Measurements from ENCODE around the gene TXNDC17. TPM values are rescaled to one million over a fixed set of nuclear protein-coding genes. Genes with fewer than 3 reads are reported as not detected.

TXNDC17 gene
- total and polyA plus RNA-seq, 2 of the 13 experiments (the other 11 are each of a cell fraction or from before 2014, with no cell fraction given): 188 to 266 TPM

DNA sequence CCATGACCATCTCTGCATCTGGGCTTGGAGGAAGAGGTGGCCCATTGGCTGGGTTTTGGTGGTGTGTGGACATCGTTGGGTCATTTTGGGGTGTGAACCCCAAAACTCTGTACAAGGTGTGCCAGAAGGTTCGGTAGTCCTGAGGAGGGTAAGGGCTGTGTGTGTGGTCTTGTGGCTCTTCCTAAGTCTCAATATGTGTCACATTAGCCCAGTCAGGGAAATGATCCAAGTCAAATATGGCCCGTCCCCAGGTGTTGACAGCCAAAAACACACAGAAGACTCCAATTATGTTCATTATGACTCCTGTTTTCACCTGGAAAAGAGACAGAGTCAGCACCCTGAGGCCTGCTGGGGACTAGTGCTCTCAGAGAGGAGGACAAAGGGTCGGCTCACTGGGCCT is 45.2 kb downstream of the TXNDC17 start (continued):
- no peak for TF ChIP-seq HNF4G (IDR thresholded peaks at IDR 0.05; ENCODE audit: borderline replicate concordance, low read depth, low read length)
- TF ChIP-seq HNF4G (CRISPR knock-in tag; IDR thresholded peaks at IDR 0.05; ENCODE audit: borderline replicate concordance, low read depth): no peak
- TF ChIP-seq RAD51 (IDR thresholded peaks at IDR 0.05; ENCODE audit: borderline replicate concordance): no peak
- TF ChIP-seq, protein P1, sequence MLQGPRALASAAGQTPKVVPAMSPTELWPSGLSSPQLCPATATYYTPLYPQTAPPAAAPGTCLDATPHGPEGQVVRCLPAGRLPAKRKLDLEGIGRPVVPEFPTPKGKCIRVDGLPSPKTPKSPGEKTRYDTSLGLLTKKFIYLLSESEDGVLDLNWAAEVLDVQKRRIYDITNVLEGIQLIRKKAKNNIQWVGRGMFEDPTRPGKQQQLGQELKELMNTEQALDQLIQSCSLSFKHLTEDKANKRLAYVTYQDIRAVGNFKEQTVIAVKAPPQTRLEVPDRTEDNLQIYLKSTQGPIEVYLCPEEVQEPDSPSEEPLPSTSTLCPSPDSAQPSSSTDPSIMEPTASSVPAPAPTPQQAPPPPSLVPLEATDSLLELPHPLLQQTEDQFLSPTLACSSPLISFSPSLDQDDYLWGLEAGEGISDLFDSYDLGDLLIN (CRISPR knock-in tag; IDR thresholded peaks at IDR 0.05; ENCODE audit: borderline replicate concordance): no peak
- 0 out of 2 replicates have a peak, but pooled peaks have one; percentile 60 for TF ChIP-seq ZNF607 (CRISPR knock-in tag; IDR thresholded peaks at IDR 0.05; ENCODE audit: borderline replicate concordance)
- TF ChIP-seq ZNF841 (CRISPR knock-in tag; IDR thresholded peaks at IDR 0.05; ENCODE audit: borderline replicate concordance): no peak
- no peak for TF ChIP-seq ZKSCAN8 (CRISPR knock-in tag; IDR thresholded peaks at IDR 0.05; ENCODE audit: borderline replicate concordance)
- no peak for TF ChIP-seq ATF7 (IDR thresholded peaks at IDR 0.05)
- TF ChIP-seq ATF7 (CRISPR knock-in tag; IDR thresholded peaks at IDR 0.05): no peak
- no peak for TF ChIP-seq KDM4B (CRISPR knock-in tag; IDR thresholded peaks at IDR 0.05)
- TF ChIP-seq, protein P2, sequence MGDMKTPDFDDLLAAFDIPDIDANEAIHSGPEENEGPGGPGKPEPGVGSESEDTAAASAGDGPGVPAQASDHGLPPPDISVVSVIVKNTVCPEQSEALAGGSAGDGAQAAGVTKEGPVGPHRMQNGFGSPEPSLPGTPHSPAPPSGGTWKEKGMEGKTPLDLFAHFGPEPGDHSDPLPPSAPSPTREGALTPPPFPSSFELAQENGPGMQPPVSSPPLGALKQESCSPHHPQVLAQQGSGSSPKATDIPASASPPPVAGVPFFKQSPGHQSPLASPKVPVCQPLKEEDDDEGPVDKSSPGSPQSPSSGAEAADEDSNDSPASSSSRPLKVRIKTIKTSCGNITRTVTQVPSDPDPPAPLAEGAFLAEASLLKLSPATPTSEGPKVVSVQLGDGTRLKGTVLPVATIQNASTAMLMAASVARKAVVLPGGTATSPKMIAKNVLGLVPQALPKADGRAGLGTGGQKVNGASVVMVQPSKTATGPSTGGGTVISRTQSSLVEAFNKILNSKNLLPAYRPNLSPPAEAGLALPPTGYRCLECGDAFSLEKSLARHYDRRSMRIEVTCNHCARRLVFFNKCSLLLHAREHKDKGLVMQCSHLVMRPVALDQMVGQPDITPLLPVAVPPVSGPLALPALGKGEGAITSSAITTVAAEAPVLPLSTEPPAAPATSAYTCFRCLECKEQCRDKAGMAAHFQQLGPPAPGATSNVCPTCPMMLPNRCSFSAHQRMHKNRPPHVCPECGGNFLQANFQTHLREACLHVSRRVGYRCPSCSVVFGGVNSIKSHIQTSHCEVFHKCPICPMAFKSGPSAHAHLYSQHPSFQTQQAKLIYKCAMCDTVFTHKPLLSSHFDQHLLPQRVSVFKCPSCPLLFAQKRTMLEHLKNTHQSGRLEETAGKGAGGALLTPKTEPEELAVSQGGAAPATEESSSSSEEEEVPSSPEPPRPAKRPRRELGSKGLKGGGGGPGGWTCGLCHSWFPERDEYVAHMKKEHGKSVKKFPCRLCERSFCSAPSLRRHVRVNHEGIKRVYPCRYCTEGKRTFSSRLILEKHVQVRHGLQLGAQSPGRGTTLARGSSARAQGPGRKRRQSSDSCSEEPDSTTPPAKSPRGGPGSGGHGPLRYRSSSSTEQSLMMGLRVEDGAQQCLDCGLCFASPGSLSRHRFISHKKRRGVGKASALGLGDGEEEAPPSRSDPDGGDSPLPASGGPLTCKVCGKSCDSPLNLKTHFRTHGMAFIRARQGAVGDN (CRISPR knock-in tag; IDR thresholded peaks at IDR 0.05): peak; percentile 1; the same call in 1 of the 2 replicates
- TF ChIP-seq KMT2B (CRISPR knock-in tag; IDR thresholded peaks at IDR 0.05): no peak
- TF ChIP-seq, protein P3, sequence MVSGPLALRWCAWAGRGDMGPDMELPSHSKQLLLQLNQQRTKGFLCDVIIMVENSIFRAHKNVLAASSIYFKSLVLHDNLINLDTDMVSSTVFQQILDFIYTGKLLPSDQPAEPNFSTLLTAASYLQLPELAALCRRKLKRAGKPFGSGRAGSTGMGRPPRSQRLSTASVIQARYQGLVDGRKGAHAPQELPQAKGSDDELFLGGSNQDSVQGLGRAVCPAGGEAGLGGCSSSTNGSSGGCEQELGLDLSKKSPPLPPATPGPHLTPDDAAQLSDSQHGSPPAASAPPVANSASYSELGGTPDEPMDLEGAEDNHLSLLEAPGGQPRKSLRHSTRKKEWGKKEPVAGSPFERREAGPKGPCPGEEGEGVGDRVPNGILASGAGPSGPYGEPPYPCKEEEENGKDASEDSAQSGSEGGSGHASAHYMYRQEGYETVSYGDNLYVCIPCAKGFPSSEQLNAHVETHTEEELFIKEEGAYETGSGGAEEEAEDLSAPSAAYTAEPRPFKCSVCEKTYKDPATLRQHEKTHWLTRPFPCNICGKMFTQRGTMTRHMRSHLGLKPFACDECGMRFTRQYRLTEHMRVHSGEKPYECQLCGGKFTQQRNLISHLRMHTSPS (CRISPR knock-in tag; IDR thresholded peaks at IDR 0.05; ENCODE audit: low read depth): no peak
- no peak for TF ChIP-seq GATAD1 (CRISPR knock-in tag; IDR thresholded peaks at IDR 0.05)

Data from HepG2 (cell line).